ENCODE data around the gene GLOD4.
A peak's percentile ranks its signal among the peaks of the same experiment; 100 is the strongest.

The GLOD4 gene

GRCh38 chr17:737561-738113 is 44.4 kb downstream of the GLOD4 start:
- DNase-seq = no peak

- DNase-seq = no peak
These were observed 48.3 kb downstream of the GLOD4 start for GRCh38 chr17:733743-734142.

GRCh38 chr17:732902-733720 is 49.0 kb downstream of the GLOD4 start:
- peak; percentile 7 for DNase-seq

GRCh38 chr17:732067-732901 is 49.8 kb downstream of the GLOD4 start, which contains the start of gene TLCD3A:
TLCD3A (plus strand) TSS chr17:732596; CDS start chr17:732648, 52 bp downstream.
- peak; percentile 51 for DNase-seq

GRCh38 chr17:731644-732066 is 50.4 kb downstream of the GLOD4 start:
- DNase-seq = no peak

GRCh38 chr17:728911-729310 is 53.2 kb downstream of the GLOD4 start:
- no peak for DNase-seq

GRCh38 chr17:726271-726919 is 55.7 kb downstream of the GLOD4 start:
- no peak for DNase-seq

GRCh38 chr17:725746-726145 is 56.3 kb downstream of the GLOD4 start:
- DNase-seq = no peak

- DNase-seq = no peak
These were observed 57.0 kb downstream of the GLOD4 start for GRCh38 chr17:725084-725483.

- no peak for DNase-seq
These were observed 60.5 kb downstream of the GLOD4 start for GRCh38 chr17:721540-721937.

- DNase-seq = no peak
These were observed 61.2 kb downstream of the GLOD4 start for GRCh38 chr17:720706-721539.

- no peak for DNase-seq
These were observed 64.0 kb downstream of the GLOD4 start for GRCh38 chr17:718075-718474.

Measured in CD4-positive, alpha-beta T cell treated with Interleukin-17A for 1 hour (primary cell).